GM18858 (cell line): ENCODE measurements around the gene CEP41.

ENCODE experiments used
- ATAC-seq: cut with Tn5 transposase; IDR thresholded peaks from one replicate; pipeline ENCODE4 v1.9.1; 2021; ENCODE audit not compliant: unreplicated experiment

The CEP41 gene

GRCh38 chr7:130440527-130441365 lies at the start of gene CEP41:
Gene CEP41 (minus strand): TSS chr7:130441016. CDS start chr7:130440966, 50 bp downstream.
- peak; percentile 98 for ATAC-seq

GRCh38 chr7:130490311-130490791 lies 49.5 kb upstream of the CEP41 start:
- no peak for ATAC-seq

GRCh38 chr7:130489140-130489983 lies 48.5 kb upstream of the CEP41 start:
- no peak for ATAC-seq

- no peak for ATAC-seq
Observed at GRCh38 chr7:130488392-130489139, 47.8 kb upstream of the CEP41 start.

GRCh38 chr7:130486954-130487436 lies 46.2 kb upstream of the CEP41 start:
- no peak for ATAC-seq

GRCh38 chr7:130486114-130486953 lies 45.5 kb upstream of the CEP41 start:
- ATAC-seq, result no peak

GRCh38 chr7:130485734-130486113 lies 44.9 kb upstream of the CEP41 start:
- ATAC-seq, result no peak

GRCh38 chr7:130483031-130483430 lies 42.2 kb upstream of the CEP41 start:
- no peak for ATAC-seq

- no peak for ATAC-seq
Observed at GRCh38 chr7:130481898-130482297, 41.1 kb upstream of the CEP41 start.

- ATAC-seq, result no peak
Observed at GRCh38 chr7:130479716-130480400, 39.0 kb upstream of the CEP41 start.

- ATAC-seq, result no peak
Observed at GRCh38 chr7:130478991-130479390, 38.2 kb upstream of the CEP41 start.

- peak; percentile 88 for ATAC-seq
Observed at GRCh38 chr7:130476297-130477150, 35.7 kb upstream of the CEP41 start.

- no peak for ATAC-seq
Observed at GRCh38 chr7:130475776-130476175, 35.0 kb upstream of the CEP41 start.

GRCh38 chr7:130473876-130474275 lies 33.1 kb upstream of the CEP41 start:
- ATAC-seq, result no peak

GRCh38 chr7:130473289-130473688 lies 32.5 kb upstream of the CEP41 start:
- ATAC-seq, result no peak

- ATAC-seq, result no peak
Observed at GRCh38 chr7:130471974-130472373, 31.2 kb upstream of the CEP41 start.

GRCh38 chr7:130468612-130469011 lies 27.8 kb upstream of the CEP41 start:
- ATAC-seq, result no peak

- no peak for ATAC-seq
Observed at GRCh38 chr7:130463553-130464434, 23.0 kb upstream of the CEP41 start.
